Gastrocnemius medialis (tissue), 4 donors: ENCODE data around the gene WDR12. TPM values are rescaled to one million over a fixed set of nuclear protein-coding genes. Genes with fewer than 3 reads are reported as not detected.
"Not testable (repeated sequence)": the region's sequence is repeated elsewhere in the genome, so short reads cannot be mapped to it uniquely, and the experiment has no call there.

Experiments used
- ATAC-seq, 2 donors: fragments of 150-250 bp; one replicate each; pipeline ENCODE4 v1.9.1; 2016
- DNase-seq, 2 donors: peaks; one replicate each; pipeline ENCODE4 v3.0.0-alpha.2; 2019
- H3K27ac ChIP-seq, 4 donors: fragments of 200-600 bp; sonication (generic); 1 replicate in 1 of 4; 2 replicates in 3 of 4; pipeline ENCODE4 v1.5.1; 2016 to 2018; ENCODE audit warnings: mild to moderate bottlenecking in 2 of 4, moderate library complexity in 1 of 4
- H3K27me3 ChIP-seq, 3 donors: fragments of 200-600 bp; sonication (generic) in 2 of 3; 1 replicate in 1 of 3; 2 replicates in 2 of 3; pipeline versions ENCODE4 v1.5.1 to v1.6.0; 2016 to 2019; ENCODE audit warnings: mild to moderate bottlenecking in 1 of 3, moderate library complexity in 1 of 3
- H3K36me3 ChIP-seq, 2 donors: fragments of 200-600 bp; sonication (generic) in 1 of 2; one replicate each; pipeline ENCODE4 v1.5.1; 2017 to 2018
- H3K4me1 ChIP-seq, 2 donors: fragments of 200-600 bp; sonication (generic) in 1 of 2; one replicate each; pipeline ENCODE4 v1.5.1; 2016 to 2017; ENCODE audit warnings: mild to moderate bottlenecking in 2 of 2
- H3K4me3 ChIP-seq, 4 donors: fragments of 200-600 bp; sonication (generic) in 3 of 4; 1 replicate in 1 of 4; 2 replicates in 3 of 4; pipeline ENCODE4 v1.5.1; 2016 to 2019; ENCODE audit warnings: mild to moderate bottlenecking in 2 of 4
- H3K9me3 ChIP-seq, 3 donors: fragments of 200-600 bp; sonication (generic) in 2 of 3; 1 replicate in 1 of 3; 2 replicates in 2 of 3; pipeline ENCODE4 v1.5.1; 2016 to 2019
- POLR2A ChIP-seq, 2 donors: fragments of 450-650 bp; IDR thresholded peaks; one replicate each; pipeline ENCODE4 v1.6.1; 2017; ENCODE audit warnings: antibody characterized with exemption in 2 of 2, mild to moderate bottlenecking in 2 of 2, moderate library complexity in 2 of 2
- in situ Hi-C, 4 donors: fragments of 200-750 bp; cut with MboI; loops; one replicate each; pipeline versions ENCODE4 v1.15.0 to v1.8.0; 2017; ENCODE audit warnings: low sequenced_read_pairs in 4 of 4
- intact Hi-C: fragments of 100-400 bp; cut with DNase I; formaldehyde crosslinking; loops from one replicate; pipeline ENCODE4 v1.15.1; 2023; ENCODE audit warnings: low total_unique reads
- total RNA-seq, 4 donors: library from RNA; depleted of rRNA; stranded (reverse); fragments of >200 nt; gene quantifications; one replicate each; pipeline versions ENCODE4 v1.1.0 to v1.2.3, GENCODE V29; 2016
- TF ChIP-seq, protein P1 (sequence below), 5 experiments: fragments of 450-650 bp in 3 of 5; fragments of 200-600 bp in 2 of 5; sonication (generic) in 2 of 5; IDR thresholded peaks in 4 of 5; conservative IDR thresholded peaks in 1 of 5; 1 replicate in 4 of 5; 2 replicates in 1 of 5; pipeline ENCODE4 v1.5.1; 2016 to 2019; ENCODE audit warnings: antibody characterized with exemption in 5 of 5, mild to moderate bottlenecking in 3 of 5, moderate library complexity in 3 of 5

The WDR12 gene
- total RNA-seq, 4 donors from 2014 or later, result 5.3 to 83.2 (median 18.7) TPM

DNA sequence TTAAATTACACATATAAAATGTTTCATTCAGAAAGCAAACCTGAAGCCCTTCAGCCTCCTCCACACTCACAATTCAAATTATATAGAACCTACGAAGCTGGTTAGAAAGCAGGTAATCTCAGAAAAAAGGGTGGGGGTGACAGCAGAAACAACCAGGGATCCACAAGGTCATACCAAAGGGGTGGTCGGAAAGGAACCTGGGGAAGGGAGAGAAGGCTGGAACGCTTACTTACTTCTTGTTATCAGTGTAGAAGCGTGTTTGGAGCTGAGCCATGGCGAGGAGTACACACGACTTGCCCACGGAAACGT, 316 bp downstream of the WDR12 start:
- TF ChIP-seq POLR2A (IDR thresholded peaks at IDR 0.05), result no peak
- TF ChIP-seq, protein P1, sequence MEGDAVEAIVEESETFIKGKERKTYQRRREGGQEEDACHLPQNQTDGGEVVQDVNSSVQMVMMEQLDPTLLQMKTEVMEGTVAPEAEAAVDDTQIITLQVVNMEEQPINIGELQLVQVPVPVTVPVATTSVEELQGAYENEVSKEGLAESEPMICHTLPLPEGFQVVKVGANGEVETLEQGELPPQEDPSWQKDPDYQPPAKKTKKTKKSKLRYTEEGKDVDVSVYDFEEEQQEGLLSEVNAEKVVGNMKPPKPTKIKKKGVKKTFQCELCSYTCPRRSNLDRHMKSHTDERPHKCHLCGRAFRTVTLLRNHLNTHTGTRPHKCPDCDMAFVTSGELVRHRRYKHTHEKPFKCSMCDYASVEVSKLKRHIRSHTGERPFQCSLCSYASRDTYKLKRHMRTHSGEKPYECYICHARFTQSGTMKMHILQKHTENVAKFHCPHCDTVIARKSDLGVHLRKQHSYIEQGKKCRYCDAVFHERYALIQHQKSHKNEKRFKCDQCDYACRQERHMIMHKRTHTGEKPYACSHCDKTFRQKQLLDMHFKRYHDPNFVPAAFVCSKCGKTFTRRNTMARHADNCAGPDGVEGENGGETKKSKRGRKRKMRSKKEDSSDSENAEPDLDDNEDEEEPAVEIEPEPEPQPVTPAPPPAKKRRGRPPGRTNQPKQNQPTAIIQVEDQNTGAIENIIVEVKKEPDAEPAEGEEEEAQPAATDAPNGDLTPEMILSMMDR (IDR thresholded peaks at IDR 0.05 in 4 of 5, conservative IDR thresholded peaks at IDR 0.05 in 1 of 5), result no peak
- Histone ChIP-seq H3K27ac (peak overlapping the region; percentile 90 to 99 (median 94)), H3K36me3 (peaks cover 0 to 7% of the 10 kb centered on the region in 2 donors), H3K9me3 (no peaks in the 10 kb centered on the region), H3K4me3 (peak overlapping the region; percentile 83 to 100 (median 92)), H3K27me3 (no peaks in the 10 kb centered on the region), H3K4me1 (peaks cover 25 to 27% of the 10 kb centered on the region in 2 donors)
- intact Hi-C loops, result loop anchor here (1.0 to 5.0 kb wide), 4 partner anchors 103 to 326 kb away; partner anchors contain the start of genes CYP20A1 and NBEAL1
- ATAC-seq (peak in 1 of 2 donors; percentile 7), DNase-seq (no peak)
- in situ Hi-C loops, result loop anchor here in 1 of 4 donors (10.0 kb wide), 1 partner anchor 334 kb away; no protein-coding TSS in a partner anchor

DNA sequence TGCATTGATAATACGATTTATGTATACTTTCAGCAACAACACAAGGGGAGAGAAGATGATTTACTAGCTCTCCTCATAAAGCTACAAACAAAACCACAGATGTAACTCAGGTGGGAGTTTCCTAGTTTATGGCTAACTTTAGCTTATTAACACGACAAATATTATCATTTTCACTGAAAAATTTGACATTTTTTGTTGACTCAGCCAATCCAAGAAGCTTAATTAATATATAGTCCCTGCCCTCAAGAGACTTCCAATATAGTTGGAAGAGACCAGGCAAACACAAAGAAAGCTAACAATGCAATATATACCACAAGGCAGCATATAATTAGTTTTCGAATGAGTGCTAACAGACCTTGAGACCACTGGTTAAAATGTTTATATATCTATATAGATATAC, 775 bp downstream of the WDR12 start:
- in situ Hi-C loops (loop anchor here in 1 of 4 donors (10.0 kb wide), 1 partner anchor 334 kb away; no protein-coding TSS in a partner anchor), intact Hi-C loops (loop anchor here (1.0 to 5.0 kb wide), 4 partner anchors 103 to 327 kb away; partner anchors contain the start of genes CYP20A1 and NBEAL1)
- Histone ChIP-seq H3K4me1 (peaks cover 25 to 27% of the 10 kb centered on the region in 2 donors), H3K36me3 (peaks cover 0 to 12% of the 10 kb centered on the region in 2 donors), H3K4me3 (peak overlapping the region; percentile 83 to 100 (median 92)), H3K27ac (peak overlapping the region; percentile 90 to 99 (median 94)), H3K9me3 (no peaks in the 10 kb centered on the region), H3K27me3 (no peaks in the 10 kb centered on the region)
- ATAC-seq (no peak), DNase-seq (no peak)
- TF ChIP-seq POLR2A (IDR thresholded peaks at IDR 0.05), result no peak
- TF ChIP-seq, protein P1 (IDR thresholded peaks at IDR 0.05 in 4 of 5, conservative IDR thresholded peaks at IDR 0.05 in 1 of 5), result no peak

DNA sequence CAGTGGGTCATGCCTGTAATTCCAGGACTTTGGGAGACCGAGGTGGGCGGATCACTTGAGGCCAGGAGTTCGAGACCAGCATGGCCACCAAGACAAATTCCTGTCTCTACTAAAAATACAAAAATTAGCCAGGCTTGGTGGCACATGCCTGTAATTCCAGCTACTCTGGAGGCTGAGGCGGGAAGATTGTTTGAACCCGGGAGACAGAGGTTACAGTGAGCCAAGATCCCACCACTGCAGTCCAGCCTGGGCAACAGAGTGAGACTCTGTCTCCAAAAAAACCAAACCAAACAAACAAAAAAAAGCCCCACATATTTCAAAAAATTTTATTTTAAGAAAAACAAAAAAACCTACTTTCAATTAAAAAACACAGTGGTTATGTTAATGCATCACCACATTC, 1.2 kb downstream of the WDR12 start:
- intact Hi-C loops, result loop anchor here (5.0 kb wide), 3 partner anchors 103 to 327 kb away; partner anchors contain the start of gene CYP20A1
- not testable (repeated sequence) for H3K9me3 ChIP-seq, H3K27me3 ChIP-seq, H3K27ac ChIP-seq, ATAC-seq, DNase-seq
- in situ Hi-C loops, result loop anchor here in 1 of 4 donors (10.0 kb wide), 1 partner anchor 335 kb away; no protein-coding TSS in a partner anchor
- H3K4me3 ChIP-seq, result peak overlapping the region in 3 of 4 donors; percentile 83 to 100 (median 89)
- H3K36me3 ChIP-seq, result peaks cover 0 to 16% of the 10 kb centered on the region in 2 donors
- H3K4me1 ChIP-seq, result peaks cover 25 to 27% of the 10 kb centered on the region in 2 donors

DNA sequence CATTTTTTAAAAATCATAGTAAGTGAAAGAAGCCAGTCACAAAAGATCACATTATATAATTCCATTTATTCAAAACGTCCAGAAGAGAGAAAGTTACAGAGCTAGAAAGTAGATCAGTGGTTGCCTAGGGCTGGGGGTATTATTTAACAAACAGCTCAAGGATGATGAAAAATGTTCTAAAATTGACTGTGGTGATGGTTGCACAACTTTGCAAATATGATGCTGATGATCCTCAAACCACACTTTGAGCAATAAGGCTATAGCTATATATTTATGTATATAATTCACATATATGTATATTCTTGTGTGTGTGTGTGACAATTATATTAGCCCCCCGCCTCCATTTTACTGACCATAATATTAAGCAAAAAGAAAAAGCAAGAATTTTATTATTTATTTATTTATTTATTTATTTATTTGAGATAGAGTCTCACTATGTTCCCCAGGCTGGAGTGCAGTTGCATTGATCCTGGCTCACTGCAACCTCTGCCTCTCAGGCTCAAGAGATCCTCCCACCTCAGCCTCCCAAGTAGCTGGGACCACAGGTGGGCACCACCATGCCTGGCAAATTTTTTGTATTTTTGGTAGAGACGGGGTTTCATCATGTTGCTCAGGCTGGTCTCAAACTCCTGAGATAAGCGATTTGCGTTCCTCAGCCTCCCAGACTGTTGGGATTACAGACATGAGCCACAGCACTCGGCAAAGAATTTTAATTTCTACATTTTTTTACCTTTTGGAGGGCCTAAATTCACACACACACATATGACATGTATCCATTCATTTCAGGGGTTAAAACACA, 1.9 kb downstream of the WDR12 start:
- Histone ChIP-seq H3K27me3 (no peaks in the 10 kb centered on the region), H3K4me3 (no peak overlapping the region), H3K27ac (no peak overlapping the region), H3K36me3 (peaks cover 0 to 21% of the 10 kb centered on the region in 2 donors), H3K9me3 (no peaks in the 10 kb centered on the region), H3K4me1 (peaks cover 25 to 27% of the 10 kb centered on the region in 2 donors)
- TF ChIP-seq, protein P1 (IDR thresholded peaks at IDR 0.05 in 4 of 5, conservative IDR thresholded peaks at IDR 0.05 in 1 of 5), result no peak
- TF ChIP-seq POLR2A (IDR thresholded peaks at IDR 0.05), result no peak
- DNase-seq, result no peak
- intact Hi-C loops, result loop anchor here (5.0 kb wide), 3 partner anchors 102 to 328 kb away; partner anchors contain the start of gene CYP20A1
- in situ Hi-C loops, result loop anchor here in 1 of 4 donors (10.0 kb wide), 1 partner anchor 335 kb away; no protein-coding TSS in a partner anchor
- ATAC-seq, result no peak

DNA sequence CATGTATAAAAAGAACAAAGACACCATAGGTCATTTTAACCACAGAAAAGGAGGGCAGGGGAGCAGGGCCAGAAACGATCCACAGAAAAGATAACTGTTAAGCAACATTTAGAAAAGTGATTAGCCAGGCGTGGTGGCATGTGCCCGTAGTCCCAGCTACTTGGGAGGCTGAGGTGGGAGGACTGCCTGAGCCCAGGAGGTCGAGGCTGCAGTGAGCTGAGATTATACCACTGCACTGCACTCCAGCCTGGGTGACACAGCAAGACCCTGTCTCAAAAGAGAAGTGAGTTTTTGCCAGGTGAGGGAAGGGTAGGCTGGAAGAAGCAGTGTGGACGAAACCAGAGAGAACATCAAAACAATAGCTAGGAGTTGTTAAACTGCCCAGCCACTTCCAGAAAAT, 3.3 kb downstream of the WDR12 start:
- in situ Hi-C loops, result no loop called here
- no peak for ATAC-seq
- peaks cover 0 to 24% of the 10 kb centered on the region in 2 donors for H3K36me3 ChIP-seq
- no peak overlapping the region for H3K4me3 ChIP-seq
- TF ChIP-seq POLR2A (IDR thresholded peaks at IDR 0.05), result no peak
- TF ChIP-seq, protein P1 (IDR thresholded peaks at IDR 0.05 in 4 of 5, conservative IDR thresholded peaks at IDR 0.05 in 1 of 5), result no peak
- H3K4me1 ChIP-seq, result peaks cover 18% of the 10 kb centered on the region in 2 donors
- intact Hi-C loops, result no loop called here
- H3K27ac ChIP-seq, result no peak overlapping the region
- H3K9me3 ChIP-seq, result no peaks in the 10 kb centered on the region
- no peaks in the 10 kb centered on the region for H3K27me3 ChIP-seq
- no peak for DNase-seq

DNA sequence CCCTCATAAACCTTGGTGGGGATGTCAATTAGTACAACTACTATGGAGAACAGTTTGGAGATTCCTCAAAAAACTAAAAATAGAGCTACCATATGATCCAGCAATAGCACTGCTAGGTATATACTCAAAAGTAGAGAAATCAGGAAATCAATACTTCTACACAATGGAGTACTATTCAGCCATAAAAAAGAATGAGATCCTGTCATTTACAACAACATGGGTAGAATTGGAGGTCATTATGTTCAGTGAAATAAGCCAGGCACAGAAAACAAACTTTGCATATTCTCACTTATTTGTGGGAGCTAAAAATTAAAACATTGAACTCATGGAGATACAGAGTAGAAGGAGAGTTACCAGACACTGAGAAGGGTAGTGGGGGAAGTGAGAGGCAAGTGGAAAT, 6.0 kb downstream of the WDR12 start:
- DNase-seq, in situ Hi-C loops, H3K27ac ChIP-seq, intact Hi-C loops, H3K4me3 ChIP-seq, ATAC-seq, H3K9me3 ChIP-seq, H3K27me3 ChIP-seq: not testable (repeated sequence)
- Histone ChIP-seq H3K36me3 (peaks cover 0 to 28% of the 10 kb centered on the region in 2 donors), H3K4me1 (peaks cover 9 to 12% of the 10 kb centered on the region in 2 donors)
